DMS79 treated with DMSO at 0.1 percent for 48 hours (cell line): ENCODE data around the gene DTX4.

Source experiments
- DNase-seq: peaks from one replicate; lab custom pipeline; 2025; lab: John Stamatoyannopoulos, UW

The DTX4 gene

GRCh38 chr11:59173080-59173963, 1.4 kb downstream of the DTX4 start:
- peak; percentile 24 for DNase-seq

- DNase-seq, result no peak
Observed at GRCh38 chr11:59173964-59174663, 2.2 kb downstream of the DTX4 start.

- no peak for DNase-seq
Observed at GRCh38 chr11:59174664-59175033, 2.7 kb downstream of the DTX4 start.

GRCh38 chr11:59175091-59175501, 3.2 kb downstream of the DTX4 start:
- no peak for DNase-seq

- DNase-seq, result no peak
Observed at GRCh38 chr11:59176330-59176729, 4.4 kb downstream of the DTX4 start.

- DNase-seq, result no peak
Observed at GRCh38 chr11:59178402-59178801, 6.5 kb downstream of the DTX4 start.

- no peak for DNase-seq
Observed at GRCh38 chr11:59179121-59179520, 7.2 kb downstream of the DTX4 start.

- no peak for DNase-seq
Observed at GRCh38 chr11:59180168-59180776, 8.3 kb downstream of the DTX4 start.

- no peak for DNase-seq
Observed at GRCh38 chr11:59180907-59181306, 9.0 kb downstream of the DTX4 start.

GRCh38 chr11:59181746-59182456, 10.0 kb downstream of the DTX4 start:
- DNase-seq, result no peak

- DNase-seq, result no peak
Observed at GRCh38 chr11:59182457-59183151, 10.7 kb downstream of the DTX4 start.

GRCh38 chr11:59183771-59184170, 11.8 kb downstream of the DTX4 start:
- no peak for DNase-seq

- DNase-seq, result no peak
Observed at GRCh38 chr11:59184691-59185339, 12.9 kb downstream of the DTX4 start.

- no peak for DNase-seq
Observed at GRCh38 chr11:59185386-59185945, 13.5 kb downstream of the DTX4 start.

GRCh38 chr11:59186130-59186594, 14.2 kb downstream of the DTX4 start:
- no peak for DNase-seq

- no peak for DNase-seq
Observed at GRCh38 chr11:59187035-59187434, 15.1 kb downstream of the DTX4 start.

GRCh38 chr11:59187587-59187986, 15.7 kb downstream of the DTX4 start:
- no peak for DNase-seq

- DNase-seq, result no peak
Observed at GRCh38 chr11:59188954-59189353, 17.0 kb downstream of the DTX4 start.

GRCh38 chr11:59189986-59190385, 18.1 kb downstream of the DTX4 start:
- no peak for DNase-seq

GRCh38 chr11:59191095-59191494, 19.2 kb downstream of the DTX4 start:
- DNase-seq, result no peak

GRCh38 chr11:59191890-59192289, 20.0 kb downstream of the DTX4 start:
- DNase-seq, result no peak
